CD4-positive, alpha-beta T cell treated with Interleukin-4 for 4 hours (primary cell): ENCODE measurements around the gene ENTPD6.
A peak's percentile ranks its signal among the peaks of the same experiment; 100 is the strongest.
"Not testable (repeated sequence)": the region's sequence is repeated elsewhere in the genome, so short reads cannot be mapped to it uniquely, and the experiment has no call there.

Source experiments
- DNase-seq: peaks from one replicate; pipeline ENCODE4 v3.0.0-alpha.2; 2020

The ENTPD6 gene

DNA sequence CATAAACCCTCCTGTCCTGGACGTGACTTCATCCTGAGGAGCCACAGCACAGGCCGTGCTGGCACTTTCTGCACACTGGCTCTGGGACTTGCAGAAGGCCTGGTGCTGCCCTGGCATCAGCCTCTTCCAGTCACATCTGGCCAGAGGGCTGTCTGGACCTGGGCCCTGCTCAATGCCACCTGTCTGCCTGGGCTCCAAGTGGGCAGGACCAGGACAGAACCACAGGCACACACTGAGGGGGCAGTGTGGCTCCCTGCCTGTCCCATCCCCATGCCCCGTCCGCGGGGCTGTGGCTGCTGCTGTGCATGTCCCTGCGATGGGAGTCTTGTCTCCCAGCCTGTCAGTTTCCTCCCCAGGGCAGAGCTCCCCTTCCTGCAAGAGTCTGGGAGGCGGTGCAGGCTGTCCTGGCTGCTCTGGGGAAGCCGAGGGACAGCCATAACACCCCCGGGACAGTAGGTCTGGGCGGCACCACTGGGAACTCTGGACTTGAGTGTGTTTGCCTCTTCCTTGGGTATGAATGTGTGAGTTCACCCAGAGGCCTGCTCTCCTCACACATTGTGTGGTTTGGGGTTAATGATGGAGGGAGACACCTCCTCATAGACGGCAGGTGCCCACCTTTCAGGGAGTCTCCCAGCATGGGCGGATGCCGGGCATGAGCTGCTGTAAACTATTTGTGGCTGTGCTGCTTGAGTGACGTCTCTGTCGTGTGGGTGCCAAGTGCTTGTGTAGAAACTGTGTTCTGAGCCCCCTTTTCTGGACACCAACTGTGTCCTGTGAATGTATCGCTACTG is 30.3 kb downstream of the ENTPD6 start:
- DNase-seq = no peak

DNA sequence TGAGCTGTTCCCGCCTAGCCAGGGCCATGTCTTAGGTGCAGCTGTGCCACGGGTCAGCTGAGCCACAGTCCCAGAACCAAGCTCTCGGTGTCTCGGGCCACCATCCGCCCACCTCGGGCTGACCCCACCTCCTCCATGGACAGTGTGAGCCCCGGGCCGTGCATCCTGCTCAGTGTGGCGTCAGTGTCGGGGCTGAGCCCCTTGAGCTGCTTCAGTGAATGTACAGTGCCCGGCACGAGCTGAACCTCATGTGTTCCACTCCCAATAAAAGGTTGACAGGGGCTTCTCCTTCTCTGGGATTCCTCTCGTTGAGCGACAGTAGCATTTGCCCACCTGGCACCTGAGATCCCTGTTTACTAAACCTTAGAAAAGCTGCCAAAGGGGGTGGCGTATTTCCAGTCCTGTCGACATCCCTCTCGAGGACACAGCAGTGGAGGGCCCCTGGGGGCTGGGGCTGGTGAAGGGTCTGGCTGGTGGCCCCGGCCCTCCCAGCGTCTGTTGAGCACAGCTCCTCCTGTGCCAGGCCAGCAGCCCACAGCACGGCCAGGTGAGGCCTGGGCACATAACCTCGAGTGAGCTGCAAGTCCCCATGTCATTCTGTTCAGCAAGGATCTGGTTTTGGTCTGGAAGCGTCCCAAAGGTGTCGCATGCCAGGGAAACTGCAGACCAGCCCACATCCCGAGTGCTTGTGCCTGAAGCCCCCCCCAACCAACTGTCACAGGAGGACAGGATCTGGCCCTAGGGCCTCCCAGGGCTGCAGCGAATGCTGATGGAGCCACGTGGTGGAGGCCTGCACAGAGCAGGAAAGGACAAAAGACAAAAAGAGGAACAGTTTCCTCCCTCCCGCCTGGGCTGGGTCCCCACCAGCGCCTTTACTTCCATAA is 31.2 kb downstream of the ENTPD6 start:
- DNase-seq = no peak

DNA sequence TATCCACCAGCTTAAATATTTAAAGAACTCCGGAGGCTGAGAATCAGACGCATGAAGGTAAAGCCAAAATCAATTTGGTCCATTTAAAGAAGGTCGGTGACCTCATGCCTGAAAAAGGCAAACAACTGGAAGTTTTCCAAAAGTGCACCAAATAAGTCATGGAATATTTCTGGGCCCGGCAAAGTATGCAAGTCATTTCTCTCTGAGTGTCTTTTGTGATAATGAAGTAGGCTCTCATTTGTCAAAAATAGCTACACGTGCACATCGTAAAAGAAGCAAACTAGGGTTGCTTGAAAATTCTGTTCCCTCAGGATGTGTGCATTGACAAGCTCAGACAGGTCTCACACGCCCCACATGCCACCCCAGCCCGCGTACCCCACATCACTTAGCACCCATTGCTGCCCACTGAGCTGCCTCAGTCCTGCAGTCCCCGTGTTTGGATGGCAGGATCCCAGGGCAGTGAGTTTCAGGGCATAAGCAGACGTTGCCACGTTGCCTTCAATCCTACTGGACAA is 31.9 kb downstream of the ENTPD6 start:
- DNase-seq = no peak

DNA sequence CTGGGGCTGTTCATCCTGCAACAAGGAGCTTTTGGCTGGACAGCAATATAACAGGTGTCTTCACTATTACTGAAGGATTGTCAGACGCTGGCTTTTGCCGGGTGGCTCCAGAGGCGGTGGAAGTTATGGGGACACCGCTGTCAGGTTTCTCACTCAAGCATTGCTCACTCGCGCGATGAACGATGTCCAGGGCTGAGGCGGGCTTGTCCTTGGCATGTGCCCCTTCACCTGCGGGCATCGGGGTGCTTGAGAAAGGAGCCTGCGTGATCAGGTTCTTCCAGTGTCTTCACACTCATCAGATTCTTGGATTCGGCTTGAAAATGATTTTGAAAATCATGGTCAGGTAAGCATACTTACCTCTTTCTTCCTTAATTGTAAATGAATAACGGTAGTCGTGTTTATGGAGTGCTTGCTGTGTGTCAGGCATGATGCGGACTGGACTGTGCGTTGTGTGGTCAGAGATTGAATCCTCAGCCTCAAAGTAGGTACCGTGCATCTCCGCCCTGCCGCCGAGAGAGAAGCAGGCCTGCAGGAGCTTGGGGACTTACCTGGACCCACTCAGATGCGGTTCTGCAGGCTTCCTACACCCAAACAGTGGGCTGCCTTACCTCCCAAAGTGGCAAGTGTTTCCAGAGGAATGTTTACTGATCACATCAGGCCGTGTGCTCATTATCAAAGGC is 34.1 kb downstream of the ENTPD6 start:
- no peak for DNase-seq

DNA sequence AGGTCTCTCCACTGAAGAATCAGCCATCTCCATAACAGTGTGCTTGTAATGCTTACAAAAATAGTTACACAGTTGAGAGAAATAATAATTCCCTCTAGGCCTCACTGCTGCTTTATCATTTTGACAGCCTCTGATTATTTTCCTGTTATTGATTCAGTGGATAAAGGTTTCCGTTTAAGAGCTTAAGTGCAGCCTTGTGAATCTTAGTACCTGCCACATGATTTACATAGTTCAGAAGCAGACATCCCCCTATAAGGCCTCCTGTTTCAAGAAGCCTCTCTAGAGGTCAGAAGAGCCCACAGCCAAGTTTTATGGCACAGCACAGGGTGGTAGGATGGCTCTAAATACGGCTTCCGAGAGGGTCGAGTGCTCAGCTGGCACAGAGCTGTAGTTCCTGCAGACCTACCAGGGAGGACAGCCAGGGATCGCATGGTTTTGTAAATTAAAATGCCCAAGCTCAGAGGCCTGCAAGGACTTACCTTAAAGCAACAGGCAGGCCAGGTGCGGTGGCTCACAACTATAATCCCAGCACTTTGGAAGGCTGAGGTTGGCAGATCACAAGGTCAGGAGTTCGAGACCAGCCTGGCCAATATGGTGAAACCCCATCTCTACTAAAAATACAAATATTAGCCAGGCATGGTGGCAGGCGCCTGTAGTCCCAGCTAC is 34.8 kb downstream of the ENTPD6 start:
- no peak for DNase-seq

DNA sequence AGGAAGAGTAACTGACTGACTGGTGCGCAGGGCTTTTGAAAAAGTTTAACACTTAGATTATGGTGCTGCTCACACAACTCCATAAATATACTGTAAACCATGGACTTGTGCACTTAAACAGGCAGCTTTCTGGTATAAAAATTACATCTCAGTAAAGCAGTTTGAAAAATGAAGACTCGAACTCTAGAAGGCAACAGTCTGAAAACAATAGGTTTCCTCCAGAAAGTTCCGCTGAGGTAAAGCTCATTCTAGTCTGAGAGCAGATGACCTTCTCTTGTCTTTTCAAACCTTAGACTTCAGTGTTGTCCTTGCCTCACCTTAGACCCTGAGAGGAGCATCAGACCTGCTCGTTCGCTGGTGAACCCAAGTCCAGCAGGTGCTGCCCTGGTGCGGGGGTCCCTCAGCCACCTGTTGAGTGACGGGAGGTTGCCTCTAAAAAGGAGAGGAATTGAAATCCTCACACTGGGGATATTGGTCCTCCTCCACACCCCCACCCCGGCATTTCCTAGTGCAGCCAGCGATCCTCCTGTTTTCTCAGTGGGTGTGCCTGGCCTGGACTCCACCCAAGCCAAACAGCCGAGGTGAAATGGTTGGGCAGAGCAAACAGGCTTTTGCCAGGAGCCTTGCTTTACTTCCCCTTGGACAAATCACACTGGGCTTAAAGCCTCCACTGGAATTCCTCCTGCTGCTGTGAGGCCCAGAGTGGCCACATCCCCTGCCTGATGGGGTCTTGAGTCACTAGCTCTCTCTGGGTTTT is 37.7 kb downstream of the ENTPD6 start:
- no peak for DNase-seq

DNA sequence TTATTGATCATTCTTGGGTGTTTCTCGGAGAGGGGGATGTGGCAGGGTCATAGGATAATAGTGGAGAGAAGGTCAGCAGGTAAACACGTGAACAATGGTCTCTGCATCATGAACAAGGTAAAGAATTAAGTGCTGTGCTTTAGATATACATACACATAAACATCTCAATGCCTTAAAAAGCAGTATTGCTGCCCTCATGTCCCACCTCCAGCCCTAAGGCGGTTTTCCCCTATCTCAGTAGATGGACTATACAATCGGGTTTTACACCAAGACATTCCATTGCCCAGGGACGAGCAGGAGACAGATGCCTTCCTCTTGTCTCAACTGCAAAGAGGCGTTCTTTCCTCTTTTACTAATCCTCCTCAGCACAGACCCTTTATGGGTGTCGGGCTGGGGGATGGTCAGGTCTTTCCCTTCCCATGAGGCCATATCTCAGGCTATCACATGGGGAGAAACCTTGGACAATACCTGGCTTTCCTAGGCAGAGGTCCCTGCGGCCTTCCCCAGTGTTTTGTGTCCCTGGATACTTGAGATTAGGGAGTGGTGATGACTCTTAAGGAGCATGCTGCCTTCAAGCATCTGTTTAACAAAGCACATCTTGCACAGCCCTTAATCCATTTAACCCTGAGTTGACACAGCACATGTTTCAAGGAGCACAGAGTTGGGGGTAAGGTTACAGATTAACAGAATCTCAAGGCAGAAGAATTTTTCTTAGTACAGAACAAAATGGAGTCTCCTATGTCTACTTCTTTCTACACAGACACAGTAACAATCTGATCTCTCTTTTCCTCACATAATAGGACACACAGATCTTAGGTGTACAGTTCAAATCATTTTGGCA is 38.7 kb downstream of the ENTPD6 start:
- not testable (repeated sequence) for DNase-seq

DNA sequence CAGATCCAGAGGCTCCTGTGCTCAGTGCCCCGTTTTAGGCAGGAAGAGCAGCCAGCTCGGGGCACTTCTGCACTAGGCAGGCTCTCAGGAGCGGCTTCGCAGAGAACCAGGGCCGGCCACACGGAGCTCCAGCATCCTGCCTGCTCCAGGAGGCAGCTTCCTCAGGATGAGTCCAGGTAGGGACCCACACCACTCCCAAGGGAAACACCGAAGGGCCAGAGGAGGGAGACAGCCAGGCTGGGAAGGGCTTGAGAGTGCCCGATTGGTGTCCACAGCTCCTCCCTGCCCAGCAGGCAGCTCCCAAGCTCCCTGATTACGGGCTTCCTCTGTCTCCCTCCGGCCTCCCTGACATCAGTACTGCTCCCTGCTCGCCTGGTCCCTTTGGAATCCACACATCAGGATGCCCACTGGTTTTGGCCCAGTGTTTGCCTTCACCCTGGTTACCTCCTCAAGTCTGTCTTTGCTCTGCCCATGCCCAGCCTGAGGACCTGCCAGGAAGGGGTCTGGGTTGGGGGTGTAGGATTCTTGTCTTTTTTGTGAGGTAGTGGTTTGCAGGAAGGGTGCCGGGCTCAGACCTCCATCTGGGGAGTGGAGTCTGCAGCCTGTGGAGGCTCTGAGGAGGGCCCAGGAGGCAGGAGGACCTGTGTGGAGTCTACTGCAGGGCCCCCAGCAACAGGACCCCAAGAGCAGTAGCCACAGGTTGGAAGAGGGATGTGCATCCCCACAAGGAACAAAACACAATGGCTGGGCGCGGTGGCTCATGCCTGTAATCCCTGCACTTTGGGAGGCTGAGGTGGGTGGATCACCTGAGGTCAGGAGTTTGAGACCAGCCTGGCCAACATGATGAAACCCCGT is 41.2 kb downstream of the ENTPD6 start:
- DNase-seq = no peak

DNA sequence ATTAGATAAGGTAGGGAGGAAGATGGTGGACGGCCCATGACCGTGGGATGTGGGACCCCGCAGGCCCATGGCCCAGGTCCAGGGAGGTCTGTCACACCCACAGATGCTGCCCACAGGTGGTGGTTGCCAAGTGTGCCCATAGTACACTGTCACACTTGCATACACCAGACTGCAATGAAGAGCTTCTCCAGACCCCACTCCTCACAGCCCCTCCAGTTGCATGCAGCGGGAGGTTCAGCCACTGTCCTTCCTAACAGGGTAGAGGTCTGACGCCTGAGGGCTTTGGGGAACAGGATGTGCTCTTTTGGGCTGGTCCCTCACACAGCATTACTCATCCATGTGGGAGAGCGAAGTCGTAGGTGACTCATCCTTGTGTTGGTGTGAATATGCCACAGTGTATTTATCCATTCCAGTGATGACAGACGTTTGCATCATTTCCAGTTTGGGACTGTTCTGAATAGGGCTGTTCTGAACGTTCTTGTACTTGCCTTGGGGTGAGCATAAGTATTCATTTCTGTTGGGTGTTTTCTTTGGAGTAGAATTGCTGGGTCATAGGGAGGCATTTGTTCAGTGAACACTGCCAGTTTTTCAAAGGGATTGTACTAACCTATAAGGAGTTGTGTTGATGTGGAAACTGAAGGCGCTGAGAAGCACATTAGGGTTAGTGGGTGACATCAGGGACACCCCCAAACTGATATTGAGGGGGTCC is 42.3 kb downstream of the ENTPD6 start:
- DNase-seq = peak; percentile 44

DNA sequence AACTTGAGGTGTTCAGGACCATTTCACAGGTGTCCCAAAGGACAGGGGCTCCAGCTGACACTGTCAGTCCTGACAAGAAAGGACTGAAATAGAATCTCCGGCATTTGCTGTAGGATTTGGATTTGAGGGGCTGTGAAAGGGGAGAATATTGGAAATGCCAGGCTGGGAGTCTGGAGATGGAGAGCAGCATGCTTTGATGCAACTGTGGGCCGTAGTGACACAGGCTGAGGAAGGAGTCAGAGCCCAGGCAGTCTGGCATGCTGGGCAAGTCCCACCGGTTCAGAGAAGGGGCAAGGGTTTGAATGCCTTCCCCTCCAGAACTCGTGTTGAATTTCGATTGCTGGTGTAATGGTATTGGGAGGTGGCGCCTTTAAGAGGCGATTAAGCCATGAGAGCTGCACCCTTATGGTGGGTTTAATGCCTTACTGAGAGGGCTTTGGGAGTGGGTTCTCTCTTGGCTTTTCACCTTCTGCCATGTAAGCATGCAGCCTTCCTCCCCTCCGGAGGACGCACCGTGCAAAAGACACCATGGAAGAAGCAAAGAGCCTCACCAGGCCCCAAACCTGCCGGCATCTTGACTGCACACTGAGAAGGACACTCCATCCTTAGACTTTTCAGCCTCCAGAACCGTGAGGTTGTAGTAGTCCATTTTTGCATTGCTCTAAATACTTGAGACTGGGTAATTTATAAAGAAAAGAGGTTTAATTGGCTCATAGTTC is 43.0 kb downstream of the ENTPD6 start:
- DNase-seq = no peak

DNA sequence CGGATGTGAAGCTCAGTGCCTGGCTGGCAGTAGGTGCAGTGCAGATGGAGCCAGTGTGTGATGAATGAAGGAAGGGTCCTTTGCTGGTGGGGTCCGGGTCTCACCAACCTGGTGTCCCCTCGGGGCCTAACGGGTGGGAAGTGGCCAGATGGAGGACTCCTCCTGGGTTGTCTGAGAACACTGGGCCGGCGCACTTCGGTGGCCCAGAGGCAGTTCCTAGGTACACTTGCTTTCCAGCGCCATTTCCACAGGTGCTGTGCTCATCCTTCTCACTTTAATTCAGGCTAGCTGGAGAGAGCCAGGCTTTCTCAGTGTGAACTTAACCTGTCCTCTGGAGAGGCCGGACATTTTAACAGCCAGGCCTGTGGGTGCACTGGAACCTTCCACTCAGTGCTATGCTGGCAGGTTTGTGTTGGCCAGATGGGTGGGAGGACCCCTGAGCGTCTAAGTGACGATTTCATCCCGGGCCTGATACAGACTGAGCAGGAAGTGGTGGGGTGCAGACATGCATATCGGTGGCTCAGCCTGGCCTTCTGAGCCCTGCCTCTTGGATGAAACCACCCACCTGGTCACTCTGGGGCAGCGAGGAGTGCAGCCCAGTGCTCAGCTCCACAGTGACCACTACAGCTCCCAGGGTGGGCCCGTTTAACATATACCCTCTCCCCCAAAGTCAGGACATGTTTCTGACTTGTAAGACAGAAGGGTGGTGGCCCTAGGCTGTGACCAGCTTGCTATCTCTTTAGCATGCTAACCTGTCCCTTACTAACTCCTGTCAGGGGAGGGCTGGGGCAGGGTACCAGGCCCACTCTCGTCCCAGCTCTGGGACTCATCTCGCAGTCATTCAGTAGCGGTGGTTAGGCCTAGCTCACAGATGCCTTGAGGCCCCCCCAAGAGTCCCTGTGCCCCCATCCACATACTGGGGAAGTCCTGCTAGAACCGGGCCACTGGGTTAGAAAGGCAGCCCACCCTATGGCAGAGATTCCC is 44.2 kb downstream of the ENTPD6 start:
- no peak for DNase-seq

DNA sequence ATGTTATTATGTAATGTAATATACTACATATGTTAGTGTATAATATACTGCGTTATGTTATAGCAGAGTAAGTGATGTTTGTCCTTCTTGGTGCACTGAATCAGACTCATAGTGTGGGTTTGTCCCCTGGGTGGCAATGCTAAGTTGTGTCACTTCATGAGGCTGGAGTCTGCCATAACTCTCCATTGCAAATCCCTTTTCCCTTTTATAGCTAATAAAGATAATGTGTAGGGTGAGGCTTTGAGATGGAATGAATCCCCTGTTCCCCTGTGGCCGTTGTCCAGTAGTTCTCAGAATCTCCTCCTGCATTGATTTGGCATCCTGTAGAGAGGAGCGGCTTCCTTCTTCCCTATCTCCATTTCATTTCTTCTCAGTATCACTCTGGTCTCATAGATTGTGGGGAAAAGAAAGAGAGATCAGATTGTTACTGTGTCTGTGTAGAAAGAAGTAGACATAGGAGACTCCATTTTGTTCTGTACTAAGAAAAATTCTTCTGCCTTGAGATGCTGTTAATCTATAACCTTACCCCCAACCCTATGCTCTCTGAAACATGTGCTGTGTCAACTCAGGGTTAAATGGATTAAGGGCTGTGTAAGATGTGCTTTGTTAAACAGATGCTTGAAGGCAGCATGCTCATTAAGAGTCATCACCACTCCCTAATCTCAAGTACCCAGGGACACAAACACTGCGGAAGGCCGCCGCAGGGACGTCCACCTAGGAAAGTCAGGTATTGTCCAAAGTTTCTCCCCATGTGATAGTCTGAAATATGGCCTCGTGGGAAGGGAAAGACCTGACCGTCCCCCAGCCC is 45.5 kb downstream of the ENTPD6 start:
- DNase-seq = not testable (repeated sequence)

DNA sequence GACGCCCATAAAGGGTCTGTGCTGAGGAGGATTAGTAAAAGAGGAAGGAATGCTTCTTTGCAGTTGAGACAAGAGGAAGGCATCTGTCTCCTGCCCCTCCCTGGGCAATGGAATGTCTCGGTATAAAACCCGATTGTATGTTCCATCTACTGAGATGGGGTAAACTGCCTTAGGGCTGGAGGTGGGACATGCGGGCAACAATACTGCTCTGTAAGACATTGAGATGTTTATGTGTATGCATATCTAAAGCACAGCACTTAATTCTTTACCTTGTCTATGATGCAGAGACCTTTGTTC is 46.1 kb downstream of the ENTPD6 start:
- DNase-seq = not testable (repeated sequence)

DNA sequence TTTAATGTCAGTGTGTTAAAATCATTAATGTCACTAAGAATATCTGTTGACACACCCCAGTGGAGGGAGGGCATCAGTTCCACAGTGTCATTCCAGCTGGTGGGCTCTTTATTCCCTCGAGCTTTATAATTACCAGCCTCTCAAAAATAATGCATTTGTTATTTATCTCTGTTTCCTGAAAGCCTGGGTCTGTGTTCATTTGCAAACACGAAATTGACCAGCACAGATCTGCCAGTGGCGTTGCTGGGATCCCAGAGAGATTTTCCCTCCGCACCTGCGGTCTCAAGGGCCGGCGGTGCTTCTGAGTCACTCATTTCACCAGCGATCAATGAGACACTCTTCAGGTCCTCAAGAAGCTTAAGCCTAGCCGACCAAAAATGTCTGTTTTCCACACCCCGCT is 46.7 kb downstream of the ENTPD6 start:
- no peak for DNase-seq

DNA sequence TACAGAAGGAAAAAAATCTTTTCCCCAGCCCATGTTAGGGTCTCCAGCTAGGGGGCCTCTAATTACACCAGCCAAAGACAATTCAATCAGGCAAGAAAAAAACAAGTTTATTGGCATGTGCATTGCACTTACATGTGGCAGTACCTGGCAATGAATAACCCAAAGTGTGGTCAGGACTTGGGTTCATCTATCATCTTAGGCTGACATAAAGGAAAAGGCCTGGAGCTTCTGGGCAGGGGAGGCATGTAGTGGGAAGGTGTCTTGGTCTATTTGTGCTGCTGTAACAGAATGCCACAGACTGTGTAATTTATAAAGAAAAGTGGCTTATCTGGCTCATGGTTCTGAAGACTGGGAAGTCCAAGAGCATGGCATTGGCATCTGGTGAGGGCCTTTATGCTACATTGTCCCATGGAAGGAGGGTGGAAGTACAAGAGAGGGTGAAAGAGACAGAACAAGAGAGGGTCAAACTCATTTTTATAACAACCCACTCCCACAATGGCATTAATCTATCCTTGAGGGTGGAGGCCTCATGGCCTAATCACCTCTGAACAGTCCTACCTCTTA is 48.0 kb downstream of the ENTPD6 start:
- DNase-seq = no peak

DNA sequence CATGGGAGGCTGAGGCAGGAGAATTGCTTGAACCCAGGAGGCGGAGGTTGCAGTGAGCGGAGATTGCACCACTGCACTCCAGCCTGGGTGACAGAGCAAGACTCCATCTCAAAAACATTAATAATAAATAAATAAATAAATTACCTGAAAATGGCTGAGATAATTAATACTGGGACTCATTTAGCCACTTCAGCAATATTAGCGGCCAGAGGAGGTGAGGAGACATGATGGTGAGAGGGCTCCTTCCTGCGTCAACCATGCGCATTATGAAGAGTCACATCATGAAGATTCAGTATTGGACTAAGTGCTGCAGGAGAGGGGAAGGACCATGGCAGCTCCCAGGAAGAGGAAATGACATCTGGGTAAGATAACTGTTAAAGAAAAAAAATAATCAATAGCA is 49.5 kb downstream of the ENTPD6 start:
- DNase-seq = no peak
